Measurements from ENCODE around the gene CYB561.

DNA sequence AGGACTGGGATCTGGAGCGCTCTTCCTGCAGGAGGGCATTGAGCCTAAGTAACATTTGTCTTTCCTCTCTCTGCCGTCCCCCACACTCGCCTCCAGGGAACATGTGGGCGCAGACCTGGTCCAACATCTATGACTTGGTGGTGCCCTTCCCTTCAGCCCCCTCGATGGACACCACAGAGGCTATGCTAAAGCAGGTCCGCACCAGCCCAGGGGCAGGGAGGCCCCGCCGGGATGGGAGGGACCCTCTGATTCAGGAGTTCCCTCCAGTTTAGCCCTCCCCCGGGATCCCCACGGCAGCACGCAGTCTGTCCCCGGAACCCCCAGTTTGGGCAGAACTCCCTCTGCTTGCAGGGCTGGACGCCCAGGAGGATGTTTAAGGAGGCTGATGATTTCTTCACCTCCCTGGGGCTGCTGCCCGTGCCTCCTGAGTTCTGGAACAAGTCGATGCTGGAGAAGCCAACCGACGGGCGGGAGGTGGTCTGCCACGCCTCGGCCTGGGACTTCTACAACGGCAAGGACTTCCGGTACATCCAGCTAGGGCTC, 44.8 kb upstream of the CYB561 start:
- TF ChIP-seq CTCF (IDR thresholded peaks at IDR 0.05) (no peak), POLR2A (IDR thresholded peaks at IDR 0.05) (no peak)

Data from right lobe of liver (tissue), 4 donors.